T-helper 22 cell (primary cell): Measurements from ENCODE around the gene LRRFIP2.
"Not testable (repeated sequence)": the region's sequence is repeated elsewhere in the genome, so short reads cannot be mapped to it uniquely, and the experiment has no call there.

Experiments used
- DNase-seq: peaks from one replicate; pipeline ENCODE4 v3.0.0-alpha.2; 2020; ENCODE audit warnings: low read depth

Gene LRRFIP2, protein sequence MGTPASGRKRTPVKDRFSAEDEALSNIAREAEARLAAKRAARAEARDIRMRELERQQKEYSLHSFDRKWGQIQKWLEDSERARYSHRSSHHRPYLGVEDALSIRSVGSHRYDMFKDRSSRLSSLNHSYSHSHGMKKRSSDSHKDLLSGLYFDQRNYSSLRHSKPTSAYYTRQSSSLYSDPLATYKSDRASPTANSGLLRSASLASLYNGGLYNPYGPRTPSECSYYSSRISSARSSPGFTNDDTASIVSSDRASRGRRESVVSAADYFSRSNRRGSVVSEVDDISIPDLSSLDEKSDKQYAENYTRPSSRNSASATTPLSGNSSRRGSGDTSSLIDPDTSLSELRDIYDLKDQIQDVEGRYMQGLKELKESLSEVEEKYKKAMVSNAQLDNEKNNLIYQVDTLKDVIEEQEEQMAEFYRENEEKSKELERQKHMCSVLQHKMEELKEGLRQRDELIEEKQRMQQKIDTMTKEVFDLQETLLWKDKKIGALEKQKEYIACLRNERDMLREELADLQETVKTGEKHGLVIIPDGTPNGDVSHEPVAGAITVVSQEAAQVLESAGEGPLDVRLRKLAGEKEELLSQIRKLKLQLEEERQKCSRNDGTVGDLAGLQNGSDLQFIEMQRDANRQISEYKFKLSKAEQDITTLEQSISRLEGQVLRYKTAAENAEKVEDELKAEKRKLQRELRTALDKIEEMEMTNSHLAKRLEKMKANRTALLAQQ

DNA sequence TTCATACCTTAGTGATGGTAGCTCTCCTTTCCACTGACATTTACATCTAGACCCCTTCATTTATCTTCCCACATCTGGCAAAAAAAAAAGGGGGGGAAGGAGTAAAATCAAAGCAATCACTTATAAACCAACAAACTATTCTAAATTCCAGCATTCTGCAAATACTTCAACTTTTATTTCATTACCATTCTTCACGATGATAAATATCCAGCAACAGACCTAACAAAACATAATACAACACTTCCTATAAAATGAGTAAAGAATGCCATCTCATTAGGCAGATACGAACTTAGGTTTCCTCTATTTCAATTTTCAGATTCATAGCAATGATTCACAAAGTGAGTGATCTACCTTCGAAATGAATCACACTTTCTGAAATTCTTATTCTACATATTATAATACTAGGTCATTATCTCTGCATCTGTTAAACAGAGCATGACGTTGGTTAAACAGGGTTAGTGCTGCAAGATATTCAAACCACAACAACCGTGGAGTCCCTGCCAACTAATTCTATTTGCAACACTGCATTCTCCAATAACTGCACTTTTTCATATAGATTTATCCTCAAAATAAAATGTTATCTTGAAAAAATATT, at the start of gene LRRFIP2:
Gene LRRFIP2, minus strand, starts transcription at position 51 of the 595 bp plus-strand sequence. CDS start 25,599 bp downstream, outside the sequence.
- no peak for DNase-seq

DNA sequence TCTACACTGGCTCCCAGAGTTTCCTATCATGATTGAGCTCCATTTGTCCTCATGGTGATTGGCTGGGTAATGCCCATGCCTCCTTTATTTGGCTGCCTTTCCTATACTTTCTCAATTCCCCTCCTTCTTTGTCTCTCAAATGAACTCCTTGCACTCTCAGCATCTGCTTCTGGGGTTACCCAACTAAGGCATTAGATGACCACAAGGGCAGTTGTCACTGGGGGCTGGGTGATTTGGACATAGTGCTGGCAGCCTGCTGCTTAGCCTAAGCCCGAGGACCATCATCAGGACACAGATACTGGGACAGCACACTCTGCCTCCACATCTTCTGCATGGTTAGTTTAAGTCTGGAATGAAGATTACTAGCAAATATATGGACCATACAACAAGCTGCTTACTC, 49.2 kb upstream of the LRRFIP2 start:
- no peak for DNase-seq

DNA sequence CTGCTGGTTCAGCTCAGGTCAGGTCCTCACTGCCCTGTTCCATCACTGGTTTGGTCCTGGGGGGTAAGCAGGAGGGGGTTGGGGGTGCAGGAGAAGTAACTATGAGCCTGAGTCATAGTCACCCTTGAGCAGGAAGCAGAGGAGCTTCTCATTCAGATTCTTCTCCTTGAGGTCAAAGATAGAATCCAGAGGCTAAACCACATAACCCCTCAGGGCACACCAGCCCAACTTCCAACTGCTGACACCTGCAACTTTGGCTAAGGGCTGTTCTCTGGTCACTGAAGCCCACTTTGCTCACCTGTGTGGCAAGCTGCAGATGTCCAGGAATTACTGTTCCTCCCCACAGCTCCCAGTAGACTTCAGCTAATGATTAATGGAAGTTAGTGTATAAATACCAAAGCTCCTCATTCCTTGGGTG, 48.8 kb upstream of the LRRFIP2 start:
- DNase-seq, result no peak

DNA sequence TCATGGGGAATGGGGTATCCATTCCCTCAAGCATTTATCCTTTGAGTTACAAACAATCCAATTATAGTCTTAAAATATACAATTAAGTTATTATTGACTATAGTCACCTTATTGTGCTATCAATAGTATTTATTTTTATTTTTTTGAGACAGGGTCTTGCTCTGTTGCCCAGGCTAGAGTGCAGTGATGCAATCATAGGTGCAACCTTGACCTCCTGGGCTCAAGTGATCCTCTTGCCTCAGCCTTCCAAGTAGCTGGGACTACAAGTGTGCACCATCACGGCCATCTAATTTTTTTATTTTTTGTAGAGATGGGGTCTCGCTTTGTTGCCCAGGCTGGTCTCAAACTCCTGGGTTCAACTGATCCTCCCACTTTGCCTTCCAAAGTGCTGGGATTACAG, 48.2 kb upstream of the LRRFIP2 start:
- DNase-seq, result not testable (repeated sequence)

DNA sequence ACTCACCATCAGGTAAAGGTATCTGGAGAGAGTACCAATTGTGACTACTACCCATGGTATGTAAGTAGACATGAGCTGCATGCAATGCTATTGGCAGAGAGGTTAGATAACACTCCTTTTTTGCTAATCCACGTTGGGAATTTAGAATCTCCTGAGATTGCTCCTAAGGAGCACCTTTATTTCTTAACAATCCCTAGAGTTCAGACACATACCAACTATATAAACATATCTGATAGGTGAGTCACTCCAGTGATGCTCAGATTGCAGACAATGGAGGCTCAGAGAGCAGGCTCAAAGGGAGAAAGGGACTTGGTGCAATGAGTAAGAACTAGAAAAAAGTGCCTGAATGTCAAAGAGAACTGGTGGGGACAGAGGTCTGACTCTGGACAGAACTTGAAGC, 47.0 kb upstream of the LRRFIP2 start:
- no peak for DNase-seq

DNA sequence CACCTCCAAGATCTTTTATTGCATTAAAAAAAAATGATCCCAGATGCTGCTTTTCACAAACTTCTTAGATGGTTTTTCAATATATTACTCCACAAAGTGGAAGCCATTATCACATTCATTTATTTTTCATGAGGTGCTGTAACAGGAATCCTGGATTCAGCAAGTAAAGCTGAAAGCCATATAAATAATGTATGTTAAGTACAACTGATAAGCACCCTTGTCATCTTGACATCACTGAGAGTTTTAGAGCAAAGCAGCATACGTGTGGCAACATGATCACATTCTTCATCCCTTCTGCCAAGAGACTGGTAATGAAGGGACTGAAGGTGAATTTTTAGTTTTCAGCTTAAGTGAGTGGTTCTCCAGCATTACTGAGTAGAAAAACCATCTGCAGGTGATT, 44.9 kb upstream of the LRRFIP2 start:
- no peak for DNase-seq

DNA sequence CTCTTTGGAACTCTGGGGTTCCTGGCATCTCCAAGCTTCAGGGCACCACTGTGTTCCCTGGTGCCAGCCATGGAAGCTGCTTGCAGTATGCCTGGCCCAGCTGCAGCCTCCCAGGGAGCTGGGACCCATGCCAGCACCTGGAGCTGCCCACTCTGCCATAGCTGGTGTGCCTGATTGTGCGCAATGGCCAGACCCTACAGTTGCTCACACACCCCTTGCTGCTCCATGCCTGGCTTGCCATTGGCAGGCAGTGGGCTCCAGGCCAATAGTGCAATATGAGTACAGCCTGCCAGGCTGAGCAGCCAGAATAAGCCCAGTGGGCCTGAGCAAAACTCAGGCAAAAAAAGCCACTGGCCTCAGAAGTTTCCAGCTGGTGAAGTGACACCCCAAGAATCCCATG, 43.8 kb upstream of the LRRFIP2 start:
- DNase-seq, result no peak

DNA sequence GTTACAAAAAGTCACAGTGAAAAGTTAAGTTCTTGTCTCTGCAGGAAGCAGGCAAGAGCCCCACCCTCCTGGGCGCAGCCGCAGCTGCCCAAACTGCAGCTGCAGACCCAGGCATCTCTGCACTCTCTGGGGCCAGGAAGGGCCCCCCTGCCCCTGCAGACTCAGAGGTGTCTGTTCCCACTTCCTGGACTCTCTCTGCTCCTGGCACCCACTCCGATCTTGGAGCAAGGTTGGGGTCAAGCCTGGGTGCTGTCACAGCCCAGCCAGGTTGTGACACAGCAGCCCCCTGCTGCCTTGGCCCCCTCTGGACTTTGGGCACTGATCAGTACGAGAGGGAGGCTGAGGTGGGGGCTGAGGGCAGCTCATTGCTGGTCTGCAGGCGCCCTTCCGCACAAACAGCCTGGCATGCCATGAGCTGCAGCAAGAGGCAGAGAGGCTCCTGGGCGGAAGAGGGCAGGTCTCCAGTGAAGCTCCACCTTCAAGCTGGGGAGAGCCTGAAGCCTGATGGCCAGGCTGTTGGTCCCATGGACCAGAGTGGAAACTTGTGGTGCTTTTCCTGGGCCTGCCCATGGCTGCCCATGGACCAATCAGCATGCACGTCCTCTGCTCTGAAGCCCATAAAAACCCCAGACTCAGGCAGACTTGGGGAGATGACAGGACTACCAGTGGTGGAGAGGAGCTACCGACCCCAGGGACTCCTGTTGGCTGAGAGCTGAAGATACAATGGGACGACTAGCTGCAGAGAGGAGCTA, 42.9 kb upstream of the LRRFIP2 start:
- DNase-seq, result no peak

DNA sequence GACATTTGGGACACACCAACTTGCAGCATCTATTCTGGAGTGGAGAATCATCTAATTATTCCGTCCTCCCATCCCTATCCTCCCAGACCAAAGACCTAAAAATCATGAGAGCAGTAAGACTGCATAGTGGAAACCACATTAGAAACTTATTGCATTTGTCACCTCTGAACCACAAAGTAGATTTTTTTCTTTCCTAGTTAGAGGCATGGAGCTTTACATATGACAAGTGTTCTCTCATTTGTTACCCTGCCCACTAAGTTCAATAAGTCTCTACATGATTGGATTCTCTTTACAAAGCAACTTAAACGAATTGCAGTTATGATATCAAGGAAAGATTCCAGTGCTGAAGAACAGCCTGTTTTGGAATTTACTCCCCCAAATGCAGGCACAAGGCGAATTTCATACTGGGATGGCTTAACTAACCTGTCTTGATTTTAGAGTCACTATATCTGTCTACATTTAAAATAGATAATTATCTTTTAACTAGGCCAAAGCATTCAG, 42.3 kb upstream of the LRRFIP2 start:
- no peak for DNase-seq

DNA sequence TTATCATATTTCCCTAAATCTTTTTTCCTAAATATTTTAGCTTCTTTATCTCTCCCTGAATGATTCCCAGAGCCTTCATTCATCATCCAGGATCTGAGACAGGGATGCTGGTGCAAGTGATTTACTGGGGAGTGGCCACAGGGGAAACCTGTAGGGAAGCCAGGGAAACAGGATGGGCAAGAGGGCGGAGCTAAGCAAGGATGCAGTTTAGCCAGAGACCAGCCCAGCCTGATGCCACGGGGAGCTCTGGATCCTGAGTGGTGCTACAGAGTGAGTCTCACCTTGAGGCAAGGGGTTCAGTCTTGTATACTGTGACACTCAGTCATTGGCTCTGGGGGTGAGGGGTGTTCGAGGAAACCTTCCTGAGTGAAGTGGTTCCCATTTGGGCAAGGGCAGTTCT, 39.7 kb upstream of the LRRFIP2 start:
- DNase-seq, result no peak

DNA sequence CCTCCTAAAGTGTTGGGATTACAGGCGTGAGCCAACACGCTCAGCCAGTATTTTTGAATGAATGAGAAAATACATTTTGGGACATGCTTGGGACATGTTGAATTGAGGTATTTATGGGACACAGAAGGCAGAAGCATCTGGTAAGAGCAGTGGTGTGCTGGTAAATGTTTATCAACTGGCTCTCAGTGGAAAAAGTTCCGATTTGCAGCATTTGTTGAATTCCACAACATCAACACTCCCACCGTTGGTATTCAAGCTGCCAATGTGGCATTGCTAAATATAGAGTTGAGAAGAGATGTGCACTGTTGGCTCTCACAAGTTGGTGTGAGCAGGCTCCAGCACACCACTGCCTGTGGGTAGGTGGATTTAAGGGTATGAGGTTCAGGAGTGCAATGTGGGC, 35.8 kb upstream of the LRRFIP2 start:
- no peak for DNase-seq

DNA sequence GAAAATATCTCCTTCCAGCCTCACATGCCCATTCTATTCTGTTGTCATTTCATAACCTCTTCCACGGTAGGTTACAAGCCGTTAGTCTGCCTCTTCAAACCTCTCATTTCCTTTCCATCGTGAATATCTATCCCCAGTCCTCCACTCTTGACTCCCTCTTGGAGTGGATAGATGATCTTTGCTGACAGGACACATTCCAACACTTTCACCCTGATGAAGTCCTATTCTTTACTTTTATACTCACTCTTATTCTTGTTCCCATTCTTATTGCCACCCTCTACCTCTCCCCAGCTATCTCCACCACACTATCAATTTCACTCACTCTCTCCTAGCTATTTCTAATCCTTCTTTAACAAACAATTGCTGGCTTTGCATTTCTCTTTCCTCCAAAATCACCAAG, 34.2 kb upstream of the LRRFIP2 start:
- DNase-seq, result not testable (repeated sequence)

DNA sequence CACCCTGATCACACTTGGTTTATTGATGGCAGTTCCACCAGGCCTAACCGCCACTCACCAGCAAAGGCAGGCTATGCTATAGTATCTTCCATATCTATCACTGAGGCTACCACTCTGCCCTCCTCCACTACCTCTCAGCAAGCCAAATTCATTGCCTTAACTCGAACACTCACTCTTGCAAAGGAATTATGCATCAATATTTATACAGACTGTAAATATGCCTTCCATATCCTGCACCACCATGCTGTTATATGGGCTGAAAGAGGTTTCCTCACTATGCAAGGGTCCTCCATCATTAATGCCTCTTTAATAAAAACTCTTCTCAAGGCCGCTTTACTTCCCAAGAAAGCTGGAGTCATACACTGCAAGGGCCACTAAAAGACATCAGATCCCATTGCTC, 33.6 kb upstream of the LRRFIP2 start:
- not testable (repeated sequence) for DNase-seq

DNA sequence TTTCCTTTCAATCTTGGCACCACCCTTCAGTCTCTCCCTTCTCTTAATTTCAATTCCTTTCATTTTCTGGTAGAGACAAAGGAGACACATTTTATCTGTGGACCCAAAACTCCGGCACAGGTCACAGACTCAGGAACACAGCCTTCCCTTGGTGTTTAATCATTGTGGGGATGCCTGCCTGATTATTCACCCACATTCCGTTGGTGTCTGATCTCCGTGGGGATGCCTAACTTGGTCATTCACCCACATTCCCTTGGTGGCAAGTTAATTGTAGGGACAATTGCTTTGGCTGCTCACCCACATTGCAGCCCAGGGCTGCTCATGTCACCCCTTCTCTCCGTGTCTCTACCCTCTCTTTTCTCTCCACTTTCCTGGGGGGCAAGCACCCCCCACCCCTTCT, 31.7 kb upstream of the LRRFIP2 start:
- DNase-seq, result not testable (repeated sequence)

DNA sequence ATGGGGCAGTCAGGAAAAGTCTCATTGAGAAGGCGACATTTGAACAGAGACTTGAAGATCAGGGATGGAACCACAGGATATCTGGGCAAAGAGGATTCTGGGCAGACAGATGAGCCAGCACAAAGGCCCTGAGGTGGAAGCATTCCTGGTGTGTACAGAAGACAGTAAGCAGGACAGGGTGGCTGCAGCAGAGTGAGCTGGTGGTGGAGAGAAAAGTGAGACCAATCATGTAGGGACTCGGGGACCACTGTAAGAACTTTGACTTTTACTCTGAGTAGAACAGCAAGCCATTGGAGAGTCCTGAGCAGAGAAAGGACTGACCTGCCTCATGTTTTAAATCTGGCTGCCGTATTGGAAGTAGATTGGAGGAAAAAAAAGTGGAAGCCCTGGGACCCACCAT, 29.9 kb upstream of the LRRFIP2 start:
- DNase-seq, result no peak

DNA sequence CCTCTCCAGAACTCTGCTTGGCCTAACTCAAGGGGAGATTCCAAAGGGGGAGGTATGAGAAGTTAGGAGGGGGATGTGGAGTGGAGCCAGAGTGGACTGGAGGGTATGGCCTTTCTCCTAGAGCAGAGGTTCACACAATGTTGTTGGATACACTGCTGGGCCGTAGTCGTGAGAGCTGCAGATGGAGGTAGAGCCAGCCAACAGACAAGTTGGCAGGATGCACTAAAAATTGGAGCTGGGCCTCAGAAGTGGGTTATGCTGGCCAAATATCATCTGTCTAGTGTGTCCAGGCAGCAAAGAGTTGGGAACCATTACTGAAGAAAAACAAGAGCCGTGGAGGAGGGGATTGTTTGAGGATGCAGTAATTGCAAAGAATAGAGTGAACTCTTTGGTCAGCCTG, 27.7 kb upstream of the LRRFIP2 start:
- no peak for DNase-seq

DNA sequence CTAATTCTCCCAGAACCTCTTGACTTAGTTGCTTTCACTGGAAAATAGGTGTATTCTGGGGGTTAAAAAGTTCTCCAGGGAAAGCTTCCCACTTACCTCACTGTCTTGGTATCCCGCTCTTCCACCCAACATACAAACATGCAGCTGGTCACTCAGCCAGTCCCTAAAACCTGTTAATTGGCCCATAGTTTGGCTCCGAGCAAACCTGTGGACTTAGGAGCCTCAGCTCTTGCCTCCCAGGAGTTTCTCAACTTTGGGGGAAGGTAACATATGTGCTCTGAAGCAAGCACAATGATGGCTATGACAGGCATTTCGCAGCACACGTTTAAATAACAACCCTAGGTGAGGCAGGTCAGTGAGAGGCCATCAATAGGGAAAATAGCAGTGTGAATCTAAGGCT, 25.8 kb upstream of the LRRFIP2 start:
- no peak for DNase-seq

DNA sequence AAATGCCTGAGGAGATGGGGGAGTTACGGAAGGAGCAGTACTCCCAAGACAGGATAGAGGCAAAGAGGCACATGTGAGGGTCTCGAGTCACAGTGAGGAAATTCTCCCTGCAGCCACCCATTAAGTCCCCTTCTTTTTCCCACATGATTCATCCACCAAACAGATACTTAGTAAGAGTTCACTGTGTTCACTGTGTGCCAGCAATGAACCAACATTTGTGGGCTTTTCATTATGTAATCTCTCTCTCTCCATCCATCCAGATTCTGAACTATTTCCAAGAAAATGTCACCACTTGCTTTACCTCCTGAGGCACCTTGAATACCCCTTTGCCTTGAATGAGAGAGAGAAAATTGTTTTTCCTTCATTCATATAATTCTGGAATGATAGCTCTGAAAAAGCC, 24.6 kb upstream of the LRRFIP2 start:
- DNase-seq, result no peak

DNA sequence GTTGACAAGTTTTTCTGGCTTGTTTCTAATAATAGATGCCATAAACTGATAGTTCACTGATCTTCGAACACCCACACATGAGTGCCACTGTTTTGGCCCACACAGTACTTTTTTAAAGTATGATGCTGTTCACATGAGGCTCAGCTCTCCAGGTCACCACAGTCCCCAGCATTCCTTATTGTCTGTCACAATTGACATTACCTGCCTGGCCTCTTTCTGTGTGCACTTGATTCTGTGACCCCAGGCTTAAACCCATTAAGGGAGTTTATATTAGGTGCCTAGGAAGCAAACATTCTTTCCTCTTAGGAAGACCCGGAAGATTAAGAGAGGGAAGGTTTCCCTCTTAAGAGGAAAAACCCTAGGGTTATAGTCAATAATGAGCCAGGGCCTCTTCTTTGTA, 24.2 kb upstream of the LRRFIP2 start:
- no peak for DNase-seq

DNA sequence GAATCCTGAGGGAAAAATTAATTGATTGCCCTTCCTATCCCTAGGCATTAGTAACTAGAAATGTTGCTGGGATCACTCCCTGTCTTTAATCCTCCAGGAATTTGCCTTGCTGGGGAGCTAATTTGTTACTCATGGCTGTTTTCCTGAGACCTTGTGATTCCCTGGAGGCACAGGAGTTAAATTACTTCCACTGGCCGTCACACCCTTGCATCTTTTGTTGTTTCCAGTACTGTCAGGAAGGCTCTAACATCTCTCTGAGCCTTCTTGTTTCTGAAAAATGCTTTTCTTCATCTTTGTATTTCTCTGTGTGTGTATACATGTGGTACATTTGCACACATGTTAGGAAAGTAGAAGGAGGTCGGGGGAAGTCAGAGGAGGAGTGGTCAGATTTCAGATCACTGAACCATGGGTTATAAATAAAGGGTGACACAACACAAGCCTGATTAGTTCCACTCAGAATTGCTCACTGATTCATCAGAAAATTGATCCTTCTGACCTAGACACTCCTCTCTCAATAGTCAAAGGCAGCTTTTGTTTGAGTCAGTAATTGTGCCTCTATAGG, 23.5 kb upstream of the LRRFIP2 start:
- no peak for DNase-seq

DNA sequence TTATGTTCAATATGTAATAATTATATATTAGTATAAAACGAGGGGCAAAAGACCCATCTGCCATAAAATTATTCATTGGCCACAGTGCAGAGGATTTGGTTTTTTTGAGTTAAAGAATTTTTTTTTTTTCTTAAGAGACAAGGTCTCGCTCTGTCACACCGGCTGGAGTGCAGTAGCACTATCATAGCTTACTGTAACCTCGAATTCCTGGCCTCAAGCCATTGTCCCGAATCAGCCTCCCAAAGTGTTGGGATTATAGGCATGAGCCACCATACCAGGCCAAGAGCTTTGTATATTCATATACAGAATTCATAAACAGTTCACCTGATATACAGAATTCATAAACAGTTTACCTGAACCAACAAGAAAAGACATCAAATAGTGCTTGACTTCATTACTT, 20.2 kb upstream of the LRRFIP2 start:
- DNase-seq, result no peak

DNA sequence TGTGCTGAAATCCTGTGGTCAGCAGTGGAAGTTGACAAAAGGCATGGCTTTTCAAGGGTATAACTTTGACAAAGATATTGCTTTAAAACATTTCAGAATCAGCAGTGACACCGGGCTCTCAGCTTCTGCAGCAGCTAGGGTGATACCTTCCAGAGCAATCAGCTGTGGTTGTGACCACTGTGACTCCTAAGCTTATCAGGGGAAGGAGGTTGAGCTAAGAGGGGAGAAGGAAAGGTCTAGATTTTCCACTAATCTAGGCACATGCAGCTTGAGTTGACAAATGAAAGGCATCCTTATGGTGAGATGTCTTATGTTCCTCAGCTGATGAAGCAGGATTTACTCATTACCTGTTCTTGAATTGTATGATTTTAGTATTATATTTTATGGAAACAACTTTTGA, 16.3 kb upstream of the LRRFIP2 start:
- no peak for DNase-seq
